COLO829 (cell line): ENCODE results near the gene SLAIN2.

Experiments used
- DNase-seq: peaks from one replicate; pipeline ENCODE4 v3.0.0; 2012; ENCODE audit warnings: low spot score

SLAIN2 gene

GRCh38 chr4:48334900-48335384 is 6.4 kb upstream of the SLAIN2 start:
- DNase-seq: no peak

- DNase-seq: no peak
Observed at GRCh38 chr4:48336146-48336870, 5.0 kb upstream of the SLAIN2 start.

GRCh38 chr4:48337731-48338130 is 3.6 kb upstream of the SLAIN2 start:
- DNase-seq: no peak

- no peak for DNase-seq
Observed at GRCh38 chr4:48339642-48340041, 1.7 kb upstream of the SLAIN2 start.

- DNase-seq: no peak
Observed at GRCh38 chr4:48340276-48340964, 909 bp upstream of the SLAIN2 start.

- DNase-seq: no peak
Observed at GRCh38 chr4:48341776-48342605, 662 bp downstream of the SLAIN2 start.

- no peak for DNase-seq
Observed at GRCh38 chr4:48342606-48342880, 1.2 kb downstream of the SLAIN2 start.

GRCh38 chr4:48343035-48343434 is 1.7 kb downstream of the SLAIN2 start:
- DNase-seq: no peak

GRCh38 chr4:48343551-48343950 is 2.2 kb downstream of the SLAIN2 start:
- DNase-seq: no peak

GRCh38 chr4:48345542-48345941 is 4.2 kb downstream of the SLAIN2 start:
- no peak for DNase-seq

- DNase-seq: no peak
Observed at GRCh38 chr4:48346594-48346993, 5.3 kb downstream of the SLAIN2 start.

GRCh38 chr4:48347282-48347921 is 6.1 kb downstream of the SLAIN2 start:
- no peak for DNase-seq

- no peak for DNase-seq
Observed at GRCh38 chr4:48350871-48351270, 9.5 kb downstream of the SLAIN2 start.

- DNase-seq: no peak
Observed at GRCh38 chr4:48352793-48353192, 11.5 kb downstream of the SLAIN2 start.

- no peak for DNase-seq
Observed at GRCh38 chr4:48356355-48356754, 15.0 kb downstream of the SLAIN2 start.

- DNase-seq: peak; percentile 39
Observed at GRCh38 chr4:48360285-48361011, 19.1 kb downstream of the SLAIN2 start.

- no peak for DNase-seq
Observed at GRCh38 chr4:48361012-48361400, 19.7 kb downstream of the SLAIN2 start.

GRCh38 chr4:48366611-48367010 is 25.3 kb downstream of the SLAIN2 start:
- DNase-seq: no peak

- no peak for DNase-seq
Observed at GRCh38 chr4:48367016-48367415, 25.7 kb downstream of the SLAIN2 start.

GRCh38 chr4:48368389-48368788 is 27.1 kb downstream of the SLAIN2 start:
- no peak for DNase-seq

- DNase-seq: no peak
Observed at GRCh38 chr4:48369248-48369647, 27.9 kb downstream of the SLAIN2 start.

GRCh38 chr4:48369771-48370170 is 28.4 kb downstream of the SLAIN2 start:
- DNase-seq: no peak
